ENCODE results near the gene LMAN2. TPM values are rescaled to one million over a fixed set of nuclear protein-coding genes. Genes with fewer than 3 reads are reported as not detected.

The LMAN2 gene
- total RNA-seq, 6 experiments from 2014 or later: 103 to 297 (median 160) TPM

GRCh38 chr5:177374211-177374610 lies 22.7 kb upstream of the LMAN2 start:
- ATAC-seq: no peak
- Histone ChIP-seq H3K9me3 (no peaks in the 10 kb centered on the region), H3K4me1 (peaks cover 0 to 78% (median 25%) of the 10 kb centered on the region in 4 donors), H3K27ac (peak overlapping the region in 2 of 3 donors; percentile 94 to 95), H3K36me3 (no peaks in the 10 kb centered on the region), H3K27me3 (no peaks in the 10 kb centered on the region), H3K4me3 (no peak overlapping the region)
- intact Hi-C loops (cut with DNase I): no loop called here
- DNase-seq: no peak
- TF ChIP-seq POLR2A (IDR thresholded peaks at IDR 0.05) (no peak), CTCF (IDR thresholded peaks at IDR 0.05) (no peak)
- 35% methylated on average over 5 of the region's 5 CpGs for WGBS (ENCODE audit: insufficient coverage, low coverage, low lambda C conversion rate, missing lambda C conversion rate)

- ATAC-seq (peak; percentile 35 to 60 (median 55)), DNase-seq (peak; percentile 79 to 96 (median 94))
- 24% methylated on average over 2 of the region's 6 CpGs for WGBS (ENCODE audit: insufficient coverage, low coverage, low lambda C conversion rate, missing lambda C conversion rate)
- TF ChIP-seq POLR2A (IDR thresholded peaks at IDR 0.05) (no peak), CTCF (IDR thresholded peaks at IDR 0.05) (no peak)
- no peaks in the 10 kb centered on the region for H3K9me3 ChIP-seq
- H3K4me1 ChIP-seq: peaks cover 0 to 80% (median 27%) of the 10 kb centered on the region in 4 donors
- H3K27me3 ChIP-seq: no peaks in the 10 kb centered on the region
- H3K36me3 ChIP-seq: no peaks in the 10 kb centered on the region
- peak overlapping the region; percentile 64 to 95 (median 94) for H3K27ac ChIP-seq
- intact Hi-C loops (cut with DNase I): no loop called here
- H3K4me3 ChIP-seq: no peak overlapping the region
These were observed 22.3 kb upstream of the LMAN2 start for GRCh38 chr5:177373806-177374205.

- peak overlapping the region in 2 of 3 donors; percentile 94 to 95 for H3K27ac ChIP-seq
- no peak overlapping the region for H3K4me3 ChIP-seq
- peaks cover 0 to 80% (median 27%) of the 10 kb centered on the region in 4 donors for H3K4me1 ChIP-seq
- no peaks in the 10 kb centered on the region for H3K27me3 ChIP-seq
- ATAC-seq: no peak
- intact Hi-C loops (cut with DNase I): no loop called here
- no peaks in the 10 kb centered on the region for H3K36me3 ChIP-seq
- 89% methylated on average over 6 of the region's 6 CpGs for WGBS (ENCODE audit: insufficient coverage, low coverage, low lambda C conversion rate, missing lambda C conversion rate)
- H3K9me3 ChIP-seq: no peaks in the 10 kb centered on the region
- no peak for TF ChIP-seq POLR2A (IDR thresholded peaks at IDR 0.05)
- TF ChIP-seq CTCF (IDR thresholded peaks at IDR 0.05): no peak
- no peak for DNase-seq
These were observed 21.4 kb upstream of the LMAN2 start for GRCh38 chr5:177372910-177373309.

GRCh38 chr5:177372034-177372896 lies 20.8 kb upstream of the LMAN2 start:
- WGBS (ENCODE audit: insufficient coverage, low coverage, low lambda C conversion rate, missing lambda C conversion rate): 27% methylated on average over 1 of the region's 12 CpGs
- H3K4me3 ChIP-seq: peak overlapping the region; percentile 52 to 64 (median 57)

More at GRCh38 chr5:177372034-177372896, 20.8 kb upstream of the LMAN2 start:
- Histone ChIP-seq H3K4me1 (peaks cover 0 to 79% (median 29%) of the 10 kb centered on the region in 4 donors), H3K27ac (peak overlapping the region in 2 of 3 donors; percentile 94 to 95), H3K36me3 (no peaks in the 10 kb centered on the region), H3K9me3 (no peaks in the 10 kb centered on the region), H3K27me3 (no peaks in the 10 kb centered on the region)
- DNase-seq: peak in 2 of 3 donors; percentile 65 to 71
- no peak for ATAC-seq
- TF ChIP-seq POLR2A (IDR thresholded peaks at IDR 0.05) (no peak), CTCF (IDR thresholded peaks at IDR 0.05) (no peak)
- intact Hi-C loops (cut with DNase I): no loop called here

All from right lobe of liver (tissue), 6 donors.